HG03354 (cell line): ENCODE measurements around the gene DLGAP1.
A peak's percentile ranks its signal among the peaks of the same experiment; 100 is the strongest.

Experiments used
- ATAC-seq: cut with Tn5 transposase; IDR thresholded peaks from one replicate; pipeline ENCODE4 v1.9.1; 2021; ENCODE audit warnings: mild to moderate bottlenecking; ENCODE audit not compliant: unreplicated experiment, poor library complexity, severe bottlenecking

DLGAP1 gene

GRCh38 chr18:3460823-3461398 lies 994.2 kb downstream of the DLGAP1 start:
- no peak for ATAC-seq

GRCh38 chr18:3458952-3459853 lies 995.9 kb downstream of the DLGAP1 start:
- ATAC-seq, result peak; percentile 40

GRCh38 chr18:3458378-3458777 lies 996.7 kb downstream of the DLGAP1 start:
- ATAC-seq, result no peak

- ATAC-seq, result no peak
These were observed 997.8 kb downstream of the DLGAP1 start for GRCh38 chr18:3457261-3457724.

GRCh38 chr18:3456686-3457069 lies 998.4 kb downstream of the DLGAP1 start:
- no peak for ATAC-seq

- no peak for ATAC-seq
These were observed 999.0 kb downstream of the DLGAP1 start for GRCh38 chr18:3455907-3456685.

GRCh38 chr18:3455090-3455635 lies 999.9 kb downstream of the DLGAP1 start:
- no peak for ATAC-seq

GRCh38 chr18:3454365-3455089 lies 1000.6 kb downstream of the DLGAP1 start:
- no peak for ATAC-seq

GRCh38 chr18:3453540-3454364 lies 1001.4 kb downstream of the DLGAP1 start:
- ATAC-seq, result peak; percentile 19

GRCh38 chr18:3452750-3453539 lies 1002.2 kb downstream of the DLGAP1 start:
- no peak for ATAC-seq

GRCh38 chr18:3451989-3452749 lies 1002.9 kb downstream of the DLGAP1 start:
- no peak for ATAC-seq

- ATAC-seq, result no peak
These were observed 1003.7 kb downstream of the DLGAP1 start for GRCh38 chr18:3451183-3451988.

GRCh38 chr18:3450799-3451182 lies 1004.3 kb downstream of the DLGAP1 start:
- no peak for ATAC-seq

- no peak for ATAC-seq
These were observed 1004.9 kb downstream of the DLGAP1 start, which contains the start of gene TGIF1 for GRCh38 chr18:3450012-3450798. TGIF1 (plus strand) TSS chr18:3450172; CDS start chr18:3450490, 318 bp downstream.

- ATAC-seq, result peak; percentile 22
These were observed 1005.5 kb downstream of the DLGAP1 start for GRCh38 chr18:3449512-3450011.
